ENCODE data around the gene EZR. TPM values are rescaled to one million over a fixed set of nuclear protein-coding genes. Genes with fewer than 3 reads are reported as not detected.

EZR gene
- total and polyA plus RNA-seq, 9 of the 15 experiments (the other 6 are each of a cell fraction or from before 2014, with no cell fraction given), result 36.5 to 162 (median 104) TPM

DNA sequence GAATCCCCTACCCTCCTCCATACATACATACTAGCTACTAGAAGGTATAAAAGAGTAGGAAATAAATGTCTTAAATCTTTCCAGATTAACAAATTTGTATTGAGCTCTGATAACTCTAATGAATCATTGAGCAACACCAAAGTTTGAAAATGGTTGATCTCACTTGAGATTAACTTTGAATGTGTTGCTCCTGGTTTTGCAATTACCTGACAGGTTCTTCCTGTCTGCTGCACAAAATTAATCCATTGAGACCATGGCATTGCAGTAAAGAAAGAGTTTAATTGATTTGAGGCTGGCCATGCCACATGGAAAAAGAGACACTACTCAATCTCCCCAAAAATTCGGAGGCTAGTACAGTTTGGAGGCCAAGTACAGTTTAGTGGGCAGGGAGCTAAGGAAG, 21.3 kb upstream of the EZR start:
- H3K27ac ChIP-seq (ENCODE audit: extremely low read depth, low read depth, low read length), result no peak overlapping the region
- no peaks in the 10 kb centered on the region for H3K9me3 ChIP-seq (replicated peaks; ENCODE audit: control insufficient read depth, insufficient read depth, low read depth, low read length)
- peaks cover 16 to 25% of the 10 kb centered on the region in 2 experiments for H3K4me1 ChIP-seq (replicated peaks in 1 of 2; ENCODE audit: control insufficient read depth in 2 of 2, insufficient read depth in 2 of 2, low read length in 2 of 2)
- TF ChIP-seq HNRNPK (IDR thresholded peaks at IDR 0.05; ENCODE audit: low read depth, low read length, poor library complexity, severe bottlenecking) (no peak), CEBPB (tag; IDR thresholded peaks at IDR 0.05) (peak; percentile 35)
- no peak overlapping the region for H3K4me3 ChIP-seq
- no peak overlapping the region for H3K9ac ChIP-seq (ENCODE audit: insufficient read depth in 1 of 2, low read depth in 2 of 2, low read length in 2 of 2)
- intact Hi-C loops (cut with micrococcal nuclease), result no loop called here
- H3K4me2 ChIP-seq (ENCODE audit: insufficient read depth, low read length), result no peak overlapping the region
- no peaks in the 10 kb centered on the region for H3K9me1 ChIP-seq (ENCODE audit: control insufficient read depth, insufficient read depth, low read length)
- no peaks in the 10 kb centered on the region for H4K20me1 ChIP-seq (replicated peaks; ENCODE audit: control insufficient read depth, insufficient read depth, low read length)
- no peaks in the 10 kb centered on the region for H3K36me3 ChIP-seq (ENCODE audit: control insufficient read depth, insufficient read depth, low read length)
- CTCF ChIA-PET (ENCODE audit: low intra/inter-chr PET ratio), result no interaction called here
- H2AFZ ChIP-seq (ENCODE audit: low read depth, low read length), result no peak overlapping the region
- H3K27me3 ChIP-seq (ENCODE audit: control insufficient read depth in 2 of 2, insufficient read depth in 2 of 2, low read length in 2 of 2), result no peaks in the 10 kb centered on the region
- H3K79me2 ChIP-seq (ENCODE audit: control insufficient read depth, insufficient read depth, low read length), result no peaks in the 10 kb centered on the region
- no TSS peak for BruUV-seq (replicated peaks)
- FAIRE-seq (no peak), DNase-seq (ENCODE audit: extremely low read depth in 1 of 4, low spot score in 3 of 4) (no peak), ATAC-seq (no peak)
- POLR2A ChIA-PET, result interaction anchor here (1.3 to 1.9 kb wide), 2 partner anchors 15 to 23 kb away, joined by 5 read pairs; no protein-coding TSS in a partner anchor
- 33% methylated on average over 1 of the region's 1 CpG for WGBS (ENCODE audit: insufficient coverage, low coverage, missing lambda C conversion rate)
- in situ Hi-C loops (cut with MboI), result no loop called here

DNA sequence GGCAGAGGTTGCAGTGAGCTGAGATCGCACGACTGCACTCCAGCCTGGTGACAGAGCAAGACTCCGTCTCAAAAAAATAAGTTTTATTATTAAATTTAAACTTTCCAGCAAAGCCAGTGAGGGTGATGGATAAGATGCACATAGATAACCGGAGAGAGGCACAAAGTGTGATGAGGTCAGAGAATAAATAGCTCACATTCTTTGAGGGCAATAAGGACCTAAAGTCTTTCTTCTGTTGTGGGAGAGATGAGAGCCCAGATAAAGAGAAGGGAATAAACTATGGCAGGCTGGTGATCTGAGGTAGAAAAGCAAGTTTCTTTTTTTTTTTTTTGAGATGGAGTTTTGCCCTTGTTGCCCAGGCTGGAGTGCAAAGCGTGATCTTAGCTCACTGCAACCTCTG, 20.6 kb upstream of the EZR start:
- ChIA-PET CTCF (ENCODE audit: low intra/inter-chr PET ratio) (no interaction called here), POLR2A (interaction anchor here (1.3 to 1.9 kb wide), 2 partner anchors 14 to 22 kb away, joined by 5 read pairs; no protein-coding TSS in a partner anchor)
- intact Hi-C loops (cut with micrococcal nuclease), result no loop called here
- ATAC-seq (no peak), FAIRE-seq (no peak), DNase-seq (ENCODE audit: extremely low read depth in 1 of 4, low spot score in 3 of 4) (no peak)
- no peaks in the 10 kb centered on the region for H3K9me1 ChIP-seq (ENCODE audit: control insufficient read depth, insufficient read depth, low read length)
- H2AFZ ChIP-seq (ENCODE audit: low read depth, low read length), result no peak overlapping the region
- no peak overlapping the region for H3K27ac ChIP-seq (ENCODE audit: extremely low read depth, low read depth, low read length)
- no peak overlapping the region for H3K9ac ChIP-seq (ENCODE audit: insufficient read depth in 1 of 2, low read depth in 2 of 2, low read length in 2 of 2)
- in situ Hi-C loops (cut with MboI), result no loop called here
- BruUV-seq (replicated peaks), result no TSS peak
- 60% methylated on average over 4 of the region's 5 CpGs for WGBS (ENCODE audit: insufficient coverage, low coverage, missing lambda C conversion rate)
- no peaks in the 10 kb centered on the region for H4K20me1 ChIP-seq (replicated peaks; ENCODE audit: control insufficient read depth, insufficient read depth, low read length)
- H3K4me1 ChIP-seq (replicated peaks in 1 of 2; ENCODE audit: control insufficient read depth in 2 of 2, insufficient read depth in 2 of 2, low read length in 2 of 2), result peaks cover 23 to 31% of the 10 kb centered on the region in 2 experiments
- no peak overlapping the region for H3K4me3 ChIP-seq
- no peaks in the 10 kb centered on the region for H3K27me3 ChIP-seq (ENCODE audit: control insufficient read depth in 2 of 2, insufficient read depth in 2 of 2, low read length in 2 of 2)
- no peaks in the 10 kb centered on the region for H3K9me3 ChIP-seq (replicated peaks; ENCODE audit: control insufficient read depth, insufficient read depth, low read depth, low read length)
- H3K36me3 ChIP-seq (ENCODE audit: control insufficient read depth, insufficient read depth, low read length), result no peaks in the 10 kb centered on the region
- no peak overlapping the region for H3K4me2 ChIP-seq (ENCODE audit: insufficient read depth, low read length)
- H3K79me2 ChIP-seq (ENCODE audit: control insufficient read depth, insufficient read depth, low read length), result no peaks in the 10 kb centered on the region
- TF ChIP-seq TBL1XR1 (IDR thresholded peaks at IDR 0.05; ENCODE audit: low read length in 2 of 2) (no peak), ZNF830 (CRISPR knock-in tag; IDR thresholded peaks at IDR 0.05) (no peak)
- TF ChIP-seq, protein P1, sequence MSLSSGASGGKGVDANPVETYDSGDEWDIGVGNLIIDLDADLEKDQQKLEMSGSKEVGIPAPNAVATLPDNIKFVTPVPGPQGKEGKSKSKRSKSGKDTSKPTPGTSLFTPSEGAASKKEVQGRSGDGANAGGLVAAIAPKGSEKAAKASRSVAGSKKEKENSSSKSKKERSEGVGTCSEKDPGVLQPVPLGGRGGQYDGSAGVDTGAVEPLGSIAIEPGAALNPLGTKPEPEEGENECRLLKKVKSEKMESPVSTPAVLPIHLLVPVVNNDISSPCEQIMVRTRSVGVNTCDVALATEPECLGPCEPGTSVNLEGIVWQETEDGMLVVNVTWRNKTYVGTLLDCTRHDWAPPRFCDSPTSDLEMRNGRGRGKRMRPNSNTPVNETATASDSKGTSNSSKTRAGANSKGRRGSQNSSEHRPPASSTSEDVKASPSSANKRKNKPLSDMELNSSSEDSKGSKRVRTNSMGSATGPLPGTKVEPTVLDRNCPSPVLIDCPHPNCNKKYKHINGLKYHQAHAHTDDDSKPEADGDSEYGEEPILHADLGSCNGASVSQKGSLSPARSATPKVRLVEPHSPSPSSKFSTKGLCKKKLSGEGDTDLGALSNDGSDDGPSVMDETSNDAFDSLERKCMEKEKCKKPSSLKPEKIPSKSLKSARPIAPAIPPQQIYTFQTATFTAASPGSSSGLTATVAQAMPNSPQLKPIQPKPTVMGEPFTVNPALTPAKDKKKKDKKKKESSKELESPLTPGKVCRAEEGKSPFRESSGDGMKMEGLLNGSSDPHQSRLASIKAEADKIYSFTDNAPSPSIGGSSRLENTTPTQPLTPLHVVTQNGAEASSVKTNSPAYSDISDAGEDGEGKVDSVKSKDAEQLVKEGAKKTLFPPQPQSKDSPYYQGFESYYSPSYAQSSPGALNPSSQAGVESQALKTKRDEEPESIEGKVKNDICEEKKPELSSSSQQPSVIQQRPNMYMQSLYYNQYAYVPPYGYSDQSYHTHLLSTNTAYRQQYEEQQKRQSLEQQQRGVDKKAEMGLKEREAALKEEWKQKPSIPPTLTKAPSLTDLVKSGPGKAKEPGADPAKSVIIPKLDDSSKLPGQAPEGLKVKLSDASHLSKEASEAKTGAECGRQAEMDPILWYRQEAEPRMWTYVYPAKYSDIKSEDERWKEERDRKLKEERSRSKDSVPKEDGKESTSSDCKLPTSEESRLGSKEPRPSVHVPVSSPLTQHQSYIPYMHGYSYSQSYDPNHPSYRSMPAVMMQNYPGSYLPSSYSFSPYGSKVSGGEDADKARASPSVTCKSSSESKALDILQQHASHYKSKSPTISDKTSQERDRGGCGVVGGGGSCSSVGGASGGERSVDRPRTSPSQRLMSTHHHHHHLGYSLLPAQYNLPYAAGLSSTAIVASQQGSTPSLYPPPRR (CRISPR knock-in tag; IDR thresholded peaks at IDR 0.05; ENCODE audit: borderline replicate concordance), result no peak
